Activated naive CD4-positive, alpha-beta T cell treated with anti-CD3 and anti-CD28 coated beads, Interleukin-2, amount 10 ng/mL, durations not matched to agents 7 days and 5 days (primary cell): ENCODE measurements around the gene SMAD6.
A peak's percentile ranks its signal among the peaks of the same experiment; 100 is the strongest.

ENCODE experiments used
- CTCF ChIA-PET: fragments of 350-600 bp; sonication (Branson Sonifier 250); formaldehyde crosslinking; loops from one replicate; lab custom pipeline; 2021; ENCODE audit warnings: antibody characterized with exemption; lab: Charles Lee
- DNase-seq: peaks from one replicate; pipeline ENCODE4 v3.0.0-alpha.2; 2020
- H3K27ac Mint-ChIP-seq: one replicate; pipeline ENCODE4 v1.8.0; 2021; ENCODE audit warnings: mild to moderate bottlenecking, moderate library complexity, mixed read lengths
- H3K27me3 Mint-ChIP-seq: one replicate; pipeline ENCODE4 v1.8.0; 2021; ENCODE audit warnings: mild to moderate bottlenecking, mixed read lengths
- H3K36me3 Mint-ChIP-seq: one replicate; pipeline ENCODE4 v1.8.0; 2021; ENCODE audit warnings: mixed read lengths
- H3K4me1 Mint-ChIP-seq: one replicate; pipeline ENCODE4 v1.8.0; 2021; ENCODE audit warnings: mixed read lengths
- H3K4me3 Mint-ChIP-seq: one replicate; pipeline ENCODE4 v1.8.0; 2021; ENCODE audit warnings: mild to moderate bottlenecking, moderate library complexity, mixed read lengths
- H3K9me3 Mint-ChIP-seq: one replicate; pipeline ENCODE4 v1.8.0; 2021; ENCODE audit warnings: mixed read lengths

The SMAD6 gene

DNA sequence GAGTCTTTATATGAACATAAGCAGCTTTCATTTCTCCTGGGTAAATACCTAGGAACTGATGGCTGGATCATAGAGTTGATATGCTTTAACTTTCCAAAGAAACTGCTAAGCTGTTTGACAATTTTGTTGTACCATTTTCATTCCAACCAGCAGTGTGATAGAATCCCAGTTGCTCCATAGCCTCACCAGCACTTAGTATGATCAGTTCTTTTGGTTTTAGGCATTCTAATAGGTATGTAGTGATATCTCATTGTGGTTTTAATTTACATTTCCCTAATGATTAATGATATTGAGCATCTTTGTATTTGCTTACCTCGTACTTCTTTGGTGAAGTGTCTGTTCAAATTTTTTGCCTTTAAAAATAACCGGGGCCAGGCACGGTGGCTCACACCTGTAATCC, 38.4 kb upstream of the SMAD6 start:
- no peak overlapping the region for H3K27ac Mint-ChIP-seq
- no peaks in the 10 kb centered on the region for H3K36me3 Mint-ChIP-seq
- CTCF ChIA-PET, result no interaction called here

DNA sequence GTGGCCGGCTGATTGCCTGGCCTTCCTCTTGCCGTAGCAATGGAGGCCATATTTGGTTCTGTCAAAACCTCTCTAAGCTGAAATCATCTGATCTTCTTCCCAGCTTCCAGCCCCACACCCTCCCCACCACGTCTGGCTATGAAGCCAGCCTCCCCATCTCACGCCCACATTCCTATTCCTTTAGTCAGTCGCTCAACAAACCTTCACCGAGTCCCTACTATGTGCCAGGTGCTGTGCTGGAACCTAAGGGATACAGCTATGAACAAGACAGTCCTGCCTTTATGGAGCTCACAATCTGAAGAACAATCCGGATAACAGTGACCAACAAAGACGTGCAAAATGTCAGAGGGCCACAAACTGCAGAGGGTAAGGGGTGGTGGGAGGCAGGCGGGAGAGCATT, 31.9 kb upstream of the SMAD6 start:
- no peak overlapping the region for H3K4me3 Mint-ChIP-seq
- DNase-seq, result no peak
- H3K4me1 Mint-ChIP-seq, result peaks cover 20% of the 10 kb centered on the region
- CTCF ChIA-PET, result no interaction called here
- no peaks in the 10 kb centered on the region for H3K9me3 Mint-ChIP-seq
- peaks cover 17% of the 10 kb centered on the region for H3K27me3 Mint-ChIP-seq
- H3K27ac Mint-ChIP-seq, result no peak overlapping the region
- no peaks in the 10 kb centered on the region for H3K36me3 Mint-ChIP-seq

More for the DNA sequence above, 38.4 kb upstream of the SMAD6 start:
- H3K27me3 Mint-ChIP-seq, result peaks cover 18% of the 10 kb centered on the region
- H3K4me3 Mint-ChIP-seq, result no peak overlapping the region
- no peaks in the 10 kb centered on the region for H3K9me3 Mint-ChIP-seq
- DNase-seq, result no peak
- no peaks in the 10 kb centered on the region for H3K4me1 Mint-ChIP-seq

DNA sequence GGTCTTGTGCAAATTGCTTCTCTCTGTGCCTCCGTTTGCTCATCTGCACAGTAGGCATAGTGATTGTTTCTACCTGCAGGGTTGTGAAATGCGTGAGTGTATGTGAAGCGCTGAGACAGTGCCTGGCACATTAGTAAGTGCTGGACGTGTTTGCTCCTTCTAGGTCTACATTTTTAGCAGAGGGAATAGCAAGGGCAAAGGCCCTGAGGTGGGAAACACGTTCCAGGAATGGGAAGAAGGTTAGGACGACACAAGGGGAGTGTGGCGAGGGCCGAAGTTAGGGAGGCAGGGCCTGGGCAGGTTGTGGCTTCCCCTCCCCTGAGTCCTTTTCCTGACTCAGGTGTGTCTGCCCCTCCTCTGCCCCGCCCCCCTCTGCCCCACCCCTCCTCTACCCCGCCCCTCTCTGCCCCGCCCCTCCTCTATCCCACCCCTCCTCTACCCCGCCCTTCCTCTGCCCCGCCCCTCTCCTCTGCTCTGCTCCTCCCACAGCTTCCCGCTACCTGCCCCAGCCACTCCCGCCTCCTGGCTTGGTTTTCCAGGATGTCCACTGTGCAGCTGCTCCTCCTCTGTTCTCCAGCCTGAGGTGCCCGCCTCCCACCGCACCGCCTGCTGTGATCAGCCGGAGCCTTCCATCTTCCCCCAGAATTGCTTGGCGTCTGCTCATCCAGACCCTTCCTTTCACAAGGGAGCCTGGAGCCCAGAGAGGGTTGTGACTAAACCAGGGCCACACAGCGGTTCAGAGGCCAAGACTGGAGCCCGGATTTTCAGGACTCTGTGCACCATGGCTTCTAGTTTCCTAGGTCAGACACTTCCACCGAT, 31.1 kb upstream of the SMAD6 start:
- Mint-ChIP-seq H3K9me3 (no peaks in the 10 kb centered on the region), H3K4me3 (no peak overlapping the region), H3K27ac (no peak overlapping the region), H3K4me1 (peaks cover 24% of the 10 kb centered on the region), H3K27me3 (peaks cover 15% of the 10 kb centered on the region), H3K36me3 (no peaks in the 10 kb centered on the region)
- no peak for DNase-seq
- CTCF ChIA-PET, result no interaction called here

DNA sequence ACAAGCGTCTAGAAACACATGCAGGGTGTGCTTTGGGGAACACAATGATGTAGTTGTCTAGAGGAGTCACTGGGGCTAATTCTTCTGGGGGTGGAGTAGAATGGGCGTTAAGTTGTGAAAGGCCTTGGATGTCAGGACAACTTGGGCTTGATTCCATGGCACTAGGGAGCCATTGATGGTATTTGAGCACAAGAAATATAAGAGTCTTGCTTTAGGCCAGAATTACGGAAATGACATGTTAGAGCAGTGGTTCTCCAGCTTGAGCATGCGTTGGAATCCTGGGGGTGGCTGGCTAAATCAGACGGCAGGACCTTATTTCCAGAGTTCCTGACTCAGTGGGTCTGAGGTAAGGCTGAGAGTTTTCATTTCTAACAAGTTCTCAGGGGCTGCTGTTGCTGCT, 29.2 kb upstream of the SMAD6 start:
- no peak overlapping the region for H3K4me3 Mint-ChIP-seq
- no peaks in the 10 kb centered on the region for H3K36me3 Mint-ChIP-seq
- CTCF ChIA-PET, result interaction anchor here (1.0 kb wide), 1 partner anchor 54 kb away, joined by 3 read pairs; no protein-coding TSS in a partner anchor
- no peak overlapping the region for H3K27ac Mint-ChIP-seq
- peaks cover 11% of the 10 kb centered on the region for H3K27me3 Mint-ChIP-seq
- H3K9me3 Mint-ChIP-seq, result no peaks in the 10 kb centered on the region
- peaks cover 24% of the 10 kb centered on the region for H3K4me1 Mint-ChIP-seq
- DNase-seq, result no peak

DNA sequence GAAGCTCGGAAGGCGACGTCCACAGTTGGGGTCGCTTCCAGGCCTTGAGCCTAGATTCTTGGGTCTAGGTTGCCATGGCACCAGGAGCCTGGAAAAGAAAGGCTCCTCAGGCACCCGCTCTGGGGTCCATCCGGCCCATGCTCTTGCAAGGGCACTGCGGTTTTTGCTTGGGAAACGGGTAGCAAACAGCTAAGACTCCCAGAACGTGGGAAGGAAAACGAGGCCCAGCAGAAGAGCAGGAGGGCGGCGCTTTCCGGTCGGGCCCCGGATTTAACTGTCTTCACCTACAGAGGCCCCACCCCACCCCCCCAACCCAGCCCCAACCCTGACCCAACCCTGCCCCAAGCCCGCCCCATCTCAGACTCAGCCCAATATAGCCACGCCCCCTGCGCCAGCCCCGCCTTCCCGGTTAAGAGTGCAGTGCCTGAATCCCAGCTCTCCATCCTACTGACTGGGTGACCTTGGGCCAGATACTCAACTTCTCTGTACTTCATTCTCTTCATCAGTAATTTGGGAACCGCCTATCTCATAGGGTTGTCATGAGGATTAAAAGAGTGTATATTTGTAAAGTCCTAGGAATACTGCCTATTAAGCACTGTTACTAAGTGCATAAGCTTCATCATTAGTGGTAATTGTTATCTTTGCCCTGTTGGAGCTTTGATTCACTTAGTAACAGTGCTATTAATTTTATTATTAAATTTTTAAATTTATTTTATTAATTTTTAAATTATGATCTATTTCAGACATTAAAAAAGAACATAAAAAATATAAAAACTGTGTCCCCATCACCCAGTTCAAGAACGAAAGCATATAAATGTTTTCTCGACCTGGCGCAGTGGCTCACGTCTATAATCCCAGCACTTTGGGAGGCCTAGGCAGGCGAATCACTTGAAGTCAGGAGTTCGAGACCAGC, 28.4 kb upstream of the SMAD6 start:
- Mint-ChIP-seq H3K9me3 (no peaks in the 10 kb centered on the region), H3K4me1 (peaks cover 24% of the 10 kb centered on the region), H3K27ac (no peak overlapping the region), H3K27me3 (peaks cover 9% of the 10 kb centered on the region), H3K4me3 (no peak overlapping the region), H3K36me3 (no peaks in the 10 kb centered on the region)
- CTCF ChIA-PET, result interaction anchor here (0.9 to 1.0 kb wide), 3 partner anchors 11 to 55 kb away, joined by 3 read pairs; no protein-coding TSS in a partner anchor
- DNase-seq, result peak; percentile 71

DNA sequence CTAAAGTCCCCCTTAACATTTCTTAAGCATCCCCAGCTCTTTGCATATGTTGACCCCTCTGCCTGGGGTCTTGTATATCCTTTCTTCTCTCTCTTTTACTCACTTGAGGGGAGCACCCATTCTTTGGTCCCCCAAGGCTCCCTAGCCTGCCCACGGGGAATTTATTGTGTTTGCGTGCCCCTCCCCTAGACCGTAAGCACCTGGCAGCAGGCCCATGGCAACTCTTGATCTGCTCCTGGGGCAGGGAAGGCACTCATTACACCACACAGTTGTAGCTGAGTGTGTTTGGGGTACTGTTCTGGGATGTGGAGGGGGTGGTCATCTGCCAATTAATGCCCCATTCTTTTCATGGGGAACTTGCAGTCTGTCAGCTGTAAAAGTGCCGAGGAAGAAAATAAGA, 27.3 kb upstream of the SMAD6 start:
- H3K9me3 Mint-ChIP-seq, result no peaks in the 10 kb centered on the region
- CTCF ChIA-PET, result interaction anchor here (0.9 to 1.0 kb wide), 2 partner anchors 10 to 11 kb away, joined by 3 read pairs; no protein-coding TSS in a partner anchor
- no peaks in the 10 kb centered on the region for H3K36me3 Mint-ChIP-seq
- H3K27me3 Mint-ChIP-seq, result peaks cover 9% of the 10 kb centered on the region
- no peak overlapping the region for H3K27ac Mint-ChIP-seq
- DNase-seq, result no peak
- peaks cover 24% of the 10 kb centered on the region for H3K4me1 Mint-ChIP-seq
- no peak overlapping the region for H3K4me3 Mint-ChIP-seq

DNA sequence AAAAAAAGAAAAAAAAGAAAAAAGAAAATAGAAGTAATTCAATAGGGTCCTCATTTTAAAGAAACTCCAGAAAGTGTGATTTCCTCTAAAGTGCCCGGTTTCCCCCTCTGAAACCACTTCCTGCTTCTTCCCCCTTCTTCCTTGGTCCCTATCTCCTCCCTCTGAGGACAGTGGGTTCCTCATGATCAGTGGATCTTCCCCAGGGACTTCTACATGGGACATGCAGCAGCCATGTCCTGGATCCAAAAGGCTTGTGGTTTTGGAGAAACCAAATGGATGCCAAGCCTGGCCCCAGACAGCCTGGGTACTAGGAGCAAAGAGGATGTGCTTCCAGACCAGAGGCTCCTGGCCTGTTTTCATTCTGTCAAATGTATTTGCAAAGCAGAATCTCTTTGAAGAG, 26.6 kb upstream of the SMAD6 start:
- no peak for DNase-seq
- H3K36me3 Mint-ChIP-seq, result no peaks in the 10 kb centered on the region
- H3K27ac Mint-ChIP-seq, result peak overlapping the region; percentile 4
- CTCF ChIA-PET, result interaction anchor here (1.1 kb wide), 1 partner anchor 57 kb away, joined by 3 read pairs; no protein-coding TSS in a partner anchor
- no peak overlapping the region for H3K4me3 Mint-ChIP-seq
- H3K27me3 Mint-ChIP-seq, result peaks cover 9% of the 10 kb centered on the region
- no peaks in the 10 kb centered on the region for H3K9me3 Mint-ChIP-seq
- H3K4me1 Mint-ChIP-seq, result peaks cover 24% of the 10 kb centered on the region

DNA sequence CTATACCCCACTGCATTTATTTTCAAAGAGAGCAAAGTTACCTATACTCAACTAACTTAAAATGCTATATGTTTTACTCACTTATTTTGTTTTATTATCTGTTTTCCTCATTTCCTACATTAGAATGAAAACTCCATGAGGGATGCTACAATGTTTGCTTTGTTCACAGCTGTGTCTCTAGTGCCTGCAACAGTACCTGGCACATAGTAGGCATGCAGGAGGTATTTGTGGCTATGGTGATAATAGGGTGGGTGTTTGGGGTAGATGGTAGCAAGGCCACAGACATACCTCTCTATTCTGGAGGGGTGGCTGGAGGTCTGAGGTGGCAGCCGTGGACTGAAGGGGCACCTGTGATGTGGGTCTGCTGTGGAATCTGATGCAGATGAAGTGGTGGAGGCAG, 24.7 kb upstream of the SMAD6 start:
- DNase-seq, result no peak
- Mint-ChIP-seq H3K27ac (no peak overlapping the region), H3K27me3 (peaks cover 7% of the 10 kb centered on the region), H3K36me3 (no peaks in the 10 kb centered on the region), H3K4me3 (no peak overlapping the region), H3K4me1 (peaks cover 24% of the 10 kb centered on the region), H3K9me3 (peaks cover 1% of the 10 kb centered on the region)
- CTCF ChIA-PET, result no interaction called here

DNA sequence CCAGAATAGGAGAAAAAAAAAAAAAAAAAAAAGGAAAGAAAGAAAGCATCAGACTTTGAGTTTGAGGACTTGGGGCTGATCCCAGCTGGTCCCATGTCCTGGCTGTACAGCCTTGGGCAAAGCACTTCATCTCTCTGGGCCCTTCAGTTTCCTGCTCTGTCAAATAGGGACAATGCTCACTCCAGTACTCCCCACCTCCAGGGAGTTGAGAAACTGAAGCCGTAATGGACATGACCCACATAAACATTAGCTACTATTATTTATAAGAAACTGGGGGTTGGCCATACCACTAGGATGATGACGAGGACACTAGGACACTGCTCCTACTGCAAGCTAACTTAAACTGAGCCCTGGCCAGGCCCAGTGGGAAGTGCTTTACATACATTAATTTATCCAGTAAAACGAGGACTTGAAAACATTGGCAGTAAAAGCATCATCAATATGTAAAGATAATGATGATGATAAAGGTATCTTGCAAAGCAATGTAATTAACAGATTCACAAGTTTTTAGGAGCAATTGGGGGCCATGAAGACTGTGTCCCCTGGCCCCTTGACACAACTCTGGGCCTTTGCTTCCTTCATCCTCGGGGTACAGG, 22.9 kb upstream of the SMAD6 start:
- H3K4me1 Mint-ChIP-seq, result peaks cover 14% of the 10 kb centered on the region
- no peak overlapping the region for H3K4me3 Mint-ChIP-seq
- CTCF ChIA-PET, result no interaction called here
- H3K27me3 Mint-ChIP-seq, result peaks cover 12% of the 10 kb centered on the region
- no peak overlapping the region for H3K27ac Mint-ChIP-seq
- H3K9me3 Mint-ChIP-seq, result peaks cover 6% of the 10 kb centered on the region
- DNase-seq, result peak; percentile 3
- H3K36me3 Mint-ChIP-seq, result no peaks in the 10 kb centered on the region

DNA sequence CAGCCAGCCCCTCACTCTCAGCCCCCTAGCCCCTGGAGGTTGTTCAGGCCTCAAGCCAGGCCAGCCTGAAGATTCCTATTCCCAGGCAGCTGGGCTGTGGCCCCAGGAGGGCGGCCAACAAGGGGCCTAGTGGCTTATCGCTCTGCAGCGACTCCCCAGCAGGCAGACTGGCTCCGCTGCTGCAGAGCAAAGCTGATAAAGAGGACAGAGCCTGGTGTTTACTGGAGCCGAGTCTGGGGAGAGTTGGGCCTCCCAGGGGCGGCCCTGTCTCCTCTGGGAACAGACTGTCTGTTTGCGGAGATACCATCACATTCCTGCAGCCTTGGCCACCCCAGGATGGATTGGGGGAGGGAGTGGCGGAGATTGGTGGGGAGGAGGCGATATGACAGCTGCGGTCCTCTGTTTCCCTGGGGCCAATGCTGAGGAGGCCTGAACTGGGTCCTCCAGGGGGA, 22.4 kb upstream of the SMAD6 start:
- H3K27ac Mint-ChIP-seq, result no peak overlapping the region
- H3K36me3 Mint-ChIP-seq, result no peaks in the 10 kb centered on the region
- H3K27me3 Mint-ChIP-seq, result peaks cover 14% of the 10 kb centered on the region
- no peak overlapping the region for H3K4me3 Mint-ChIP-seq
- CTCF ChIA-PET, result interaction anchor here (0.8 kb wide), 1 partner anchor 61 kb away, joined by 3 read pairs; no protein-coding TSS in a partner anchor
- H3K4me1 Mint-ChIP-seq, result peaks cover 8% of the 10 kb centered on the region
- peaks cover 6% of the 10 kb centered on the region for H3K9me3 Mint-ChIP-seq
- DNase-seq, result no peak

DNA sequence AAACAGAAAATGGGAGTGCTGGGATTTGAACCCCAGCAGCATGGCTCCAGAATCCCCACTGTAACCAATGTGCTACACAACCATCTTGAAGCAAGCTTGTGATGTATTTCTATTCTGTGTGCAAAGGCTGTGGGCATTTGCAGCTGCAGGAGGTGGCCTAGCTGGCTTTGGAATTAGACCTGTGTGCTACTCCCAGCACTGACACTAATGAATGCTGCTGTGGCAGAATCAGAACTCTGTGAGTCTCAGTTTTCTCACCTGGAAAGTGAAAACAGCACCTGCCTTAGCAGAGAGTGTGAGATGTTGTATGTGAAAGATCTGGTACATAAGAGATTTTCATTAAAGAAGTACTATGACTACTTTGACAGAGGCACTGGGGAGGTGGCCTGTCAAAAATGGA, 21.5 kb upstream of the SMAD6 start:
- Mint-ChIP-seq H3K27me3 (peaks cover 17% of the 10 kb centered on the region), H3K27ac (no peak overlapping the region), H3K4me3 (no peak overlapping the region), H3K9me3 (peaks cover 6% of the 10 kb centered on the region), H3K4me1 (peaks cover 2% of the 10 kb centered on the region), H3K36me3 (no peaks in the 10 kb centered on the region)
- DNase-seq, result peak; percentile 7
- CTCF ChIA-PET, result interaction anchor here (0.8 kb wide), 1 partner anchor 61 kb away, joined by 3 read pairs; no protein-coding TSS in a partner anchor

DNA sequence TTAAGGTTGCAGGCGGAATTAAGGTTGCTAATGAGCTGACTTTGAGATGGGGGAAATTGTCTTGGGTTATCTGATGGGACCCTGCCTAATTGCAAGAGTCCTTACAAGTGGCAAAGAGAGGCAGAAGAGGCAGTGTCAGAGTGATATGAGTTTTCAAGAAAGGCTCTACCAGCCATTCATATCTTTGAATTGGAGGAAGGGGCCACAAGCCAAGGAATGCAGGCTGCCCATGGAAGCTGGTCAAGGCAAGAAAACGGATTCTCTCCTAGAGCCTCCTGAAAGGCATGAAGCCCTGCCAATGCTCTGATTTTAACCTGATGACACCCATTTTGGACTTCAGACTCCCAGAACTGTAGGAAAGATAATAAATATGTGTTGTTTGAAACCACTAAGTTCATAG, 20.6 kb upstream of the SMAD6 start:
- H3K9me3 Mint-ChIP-seq, result peaks cover 6% of the 10 kb centered on the region
- H3K27me3 Mint-ChIP-seq, result peaks cover 17% of the 10 kb centered on the region
- no peak overlapping the region for H3K4me3 Mint-ChIP-seq
- DNase-seq, result no peak
- H3K27ac Mint-ChIP-seq, result no peak overlapping the region
- no peaks in the 10 kb centered on the region for H3K36me3 Mint-ChIP-seq
- H3K4me1 Mint-ChIP-seq, result no peaks in the 10 kb centered on the region
- CTCF ChIA-PET, result no interaction called here

DNA sequence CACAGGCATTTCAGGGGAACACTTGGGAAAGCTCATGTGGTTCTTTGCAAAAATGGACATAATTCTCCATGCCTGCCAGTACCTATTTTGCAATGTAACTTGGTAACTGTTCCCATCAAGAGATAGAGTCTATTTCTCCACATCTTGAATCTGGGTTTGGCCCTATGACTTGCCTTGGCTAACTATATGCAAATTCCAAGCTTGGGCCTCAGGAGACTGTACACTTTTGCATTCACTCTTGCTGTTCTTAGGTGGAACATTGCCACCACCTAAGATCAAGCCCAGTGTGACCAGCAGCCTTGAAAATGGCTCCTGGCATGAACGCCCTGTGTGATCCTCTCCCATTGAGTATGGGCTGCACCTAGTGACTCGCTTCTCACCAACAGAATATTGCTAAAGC, 19.8 kb upstream of the SMAD6 start:
- H3K4me3 Mint-ChIP-seq, result no peak overlapping the region
- no peak overlapping the region for H3K27ac Mint-ChIP-seq
- peaks cover 6% of the 10 kb centered on the region for H3K9me3 Mint-ChIP-seq
- peaks cover 17% of the 10 kb centered on the region for H3K27me3 Mint-ChIP-seq
- H3K36me3 Mint-ChIP-seq, result no peaks in the 10 kb centered on the region
- H3K4me1 Mint-ChIP-seq, result no peaks in the 10 kb centered on the region
- no peak for DNase-seq
- CTCF ChIA-PET, result interaction anchor here (1.3 kb wide), 1 partner anchor 23 kb away, joined by 3 read pairs; no protein-coding TSS in a partner anchor

DNA sequence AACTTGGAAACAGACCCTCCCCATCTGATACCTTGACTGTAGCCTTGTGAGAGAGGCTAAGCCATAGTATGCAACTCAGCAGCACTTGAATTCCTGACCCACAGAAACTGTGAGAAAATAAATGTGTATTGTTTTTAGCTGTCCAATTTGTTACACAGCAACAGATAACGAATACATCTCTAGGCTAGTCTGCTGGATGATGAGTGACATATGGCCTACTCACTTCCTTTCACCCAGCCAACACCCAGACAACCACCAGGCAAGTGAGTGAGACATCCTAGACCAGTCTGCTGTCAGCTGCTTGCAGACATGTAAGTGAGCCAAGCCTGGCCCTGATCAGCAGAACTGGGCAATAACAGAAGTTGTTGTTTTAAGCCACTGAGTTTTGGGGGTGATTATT, 19.2 kb upstream of the SMAD6 start:
- no peaks in the 10 kb centered on the region for H3K4me1 Mint-ChIP-seq

More for the DNA sequence above, 19.2 kb upstream of the SMAD6 start:
- Mint-ChIP-seq H3K27me3 (peaks cover 13% of the 10 kb centered on the region), H3K36me3 (no peaks in the 10 kb centered on the region), H3K4me3 (no peak overlapping the region), H3K9me3 (peaks cover 6% of the 10 kb centered on the region), H3K27ac (no peak overlapping the region)
- peak; percentile 21 for DNase-seq
- CTCF ChIA-PET, result interaction anchor here (1.3 to 1.8 kb wide), 2 partner anchors 17 to 23 kb away, joined by 3 to 4 read pairs; no protein-coding TSS in a partner anchor
